Liver (tissue), 9 donors: Measurements from ENCODE around the gene KRTCAP3. TPM values are rescaled to one million over a fixed set of nuclear protein-coding genes. Genes with fewer than 3 reads are reported as not detected.

ENCODE experiments used
- DNase-seq: peaks from one replicate; pipeline ENCODE4 v3.0.0-alpha.2; 2017; ENCODE audit warnings: low spot score
- H3K27ac ChIP-seq, 2 donors: one replicate each; pipeline ENCODE4 v1.7.0; 2013; ENCODE audit warnings: inconsistent platforms in 2 of 2, low read length in 2 of 2, control low read depth in 1 of 2, low read depth in 1 of 2, mild to moderate bottlenecking in 1 of 2
- H3K27me3 ChIP-seq, 4 donors: one replicate each; pipeline versions ENCODE4 v1.6.1 to v1.7.0; 2013; ENCODE audit warnings: low read length in 3 of 4, inconsistent platforms in 1 of 4, mild to moderate bottlenecking in 1 of 4, moderate library complexity in 1 of 4; ENCODE audit not compliant: control insufficient read depth in 4 of 4, insufficient read depth in 4 of 4
- H3K36me3 ChIP-seq, 4 donors: one replicate each; pipeline versions ENCODE4 v1.6.1 to v1.7.0; 2013; ENCODE audit warnings: low read length in 3 of 4, mild to moderate bottlenecking in 3 of 4, low read depth in 1 of 4, moderate library complexity in 1 of 4; ENCODE audit not compliant: control insufficient read depth in 4 of 4, insufficient read depth in 3 of 4
- H3K4me1 ChIP-seq, 4 donors: one replicate each; pipeline versions ENCODE4 v1.6.1 to v1.7.0; 2013; ENCODE audit warnings: low read length in 3 of 4, mild to moderate bottlenecking in 3 of 4, moderate library complexity in 1 of 4; ENCODE audit not compliant: control insufficient read depth in 4 of 4, insufficient read depth in 4 of 4
- H3K4me3 ChIP-seq, 3 donors: one replicate each; pipeline versions ENCODE4 v1.6.1 to v1.7.0; 2013; ENCODE audit warnings: low read length in 3 of 3, control low read depth in 1 of 3, low read depth in 1 of 3, mild to moderate bottlenecking in 1 of 3
- H3K9ac ChIP-seq, 2 donors: one replicate each; pipeline ENCODE4 v1.7.0; 2013; ENCODE audit warnings: low read length in 2 of 2, mild to moderate bottlenecking in 2 of 2, moderate library complexity in 2 of 2, control low read depth in 1 of 2, low read depth in 1 of 2
- H3K9me3 ChIP-seq, 4 donors: one replicate each; pipeline versions ENCODE4 v1.6.1 to v1.7.0; 2013; ENCODE audit warnings: low read length in 3 of 4; ENCODE audit not compliant: control insufficient read depth in 4 of 4
- EGR1 ChIP-seq, 2 donors: IDR thresholded peaks; 2 replicates each; pipeline ENCODE4 v1.6.1; 2016 to 2018; ENCODE audit warnings: antibody characterized with exemption in 2 of 2, low read depth in 2 of 2
- FOXA1 ChIP-seq: IDR thresholded peaks from 2 replicates; pipeline ENCODE4 v1.6.1; 2016; ENCODE audit warnings: antibody characterized with exemption
- FOXA2 ChIP-seq: IDR thresholded peaks from 2 replicates; pipeline ENCODE4 v1.6.1; 2016; ENCODE audit warnings: antibody characterized with exemption
- GABPA ChIP-seq, 2 donors: IDR thresholded peaks in 1 of 2; conservative IDR thresholded peaks in 1 of 2; 2 replicates each; pipeline ENCODE4 v1.6.1; 2016; ENCODE audit warnings: antibody characterized with exemption in 2 of 2, mild to moderate bottlenecking in 1 of 2, moderate library complexity in 1 of 2
- HNF4A ChIP-seq, 2 donors: conservative IDR thresholded peaks; 2 replicates each; pipeline ENCODE4 v1.6.1; 2016; ENCODE audit warnings: antibody characterized with exemption in 2 of 2, mild to moderate bottlenecking in 2 of 2
- HNF4G ChIP-seq: IDR thresholded peaks from 2 replicates; pipeline ENCODE4 v1.6.1; 2016; ENCODE audit warnings: antibody characterized with exemption
- JUND ChIP-seq, 2 donors: IDR thresholded peaks; 2 replicates each; pipeline ENCODE4 v1.6.1; 2016; ENCODE audit warnings: antibody characterized with exemption in 2 of 2
- NR2F2 ChIP-seq: IDR thresholded peaks from 2 replicates; pipeline ENCODE4 v1.6.1; 2016; ENCODE audit warnings: antibody characterized with exemption
- RAD21 ChIP-seq, 2 donors: IDR thresholded peaks; 2 replicates each; pipeline ENCODE4 v1.6.1; 2016; ENCODE audit warnings: antibody characterized with exemption in 2 of 2, mild to moderate bottlenecking in 2 of 2
- RXRA ChIP-seq, 2 donors: IDR thresholded peaks; 2 replicates each; pipeline ENCODE4 v1.6.1; 2017 to 2018; ENCODE audit warnings: antibody characterized with exemption in 2 of 2, mild to moderate bottlenecking in 1 of 2
- SP1 ChIP-seq: IDR thresholded peaks from 2 replicates; pipeline ENCODE4 v1.6.1; 2018; ENCODE audit warnings: antibody characterized with exemption, mild to moderate bottlenecking
- TAF1 ChIP-seq: conservative IDR thresholded peaks from 2 replicates; pipeline ENCODE4 v1.6.1; 2016; ENCODE audit warnings: antibody characterized with exemption, mild to moderate bottlenecking
- YY1 ChIP-seq: IDR thresholded peaks from 2 replicates; pipeline ENCODE4 v1.6.1; 2016; ENCODE audit warnings: antibody characterized with exemption, mild to moderate bottlenecking
- WGBS: extraction: QIAGEN DNeasy Blood & Tissue Kit; methylation state at CpG from one replicate; pipeline ENCODE4 v1.1.7; 2013; 5-methylcytosine and 5-hydroxymethylcytosine counted together
- polyA plus RNA-seq, 2 donors: library from polyadenylated mRNA; stranded (reverse) in 1 of 2; unstranded in 1 of 2; fragments of 200-250 nt in 1 of 2; fragments of >200 nt in 1 of 2; fragmentation: Nextera tagmentation in 1 of 2; extraction: Ambion mirVana in 1 of 2; gene quantifications; one replicate each; pipeline versions ENCODE4 v1.2.1 to v1.2.3, GENCODE V29; 2013 to 2015
- total RNA-seq, 2 donors: library from RNA; depleted of rRNA; stranded (reverse); fragments of >200 nt; gene quantifications; one replicate each; pipeline ENCODE4 v1.2.3, GENCODE V29; 2014
- TF ChIP-seq, protein P1 (sequence below): IDR thresholded peaks from 2 replicates; pipeline ENCODE4 v1.6.1; 2016; ENCODE audit warnings: antibody characterized with exemption
- TF ChIP-seq, protein P2 (sequence below): IDR thresholded peaks from 2 replicates; pipeline ENCODE4 v1.6.1; 2016; ENCODE audit warnings: antibody characterized with exemption
- TF ChIP-seq, protein P3 (sequence below): IDR thresholded peaks from 2 replicates; pipeline ENCODE4 v1.6.1; 2016; ENCODE audit warnings: antibody characterized with exemption, mild to moderate bottlenecking
- TF ChIP-seq, protein P4 (sequence below): IDR thresholded peaks from 2 replicates; pipeline ENCODE4 v1.6.1; 2016; ENCODE audit warnings: antibody characterized with exemption
- TF ChIP-seq, protein P5 (sequence below): fragments of 150-350 bp; IDR thresholded peaks from 2 replicates; pipeline ENCODE4 v1.5.1; 2017; ENCODE audit warnings: improper control_type of control experiment, low read depth, low read length; ENCODE audit not compliant: missing input control
- donor health status: healthy.
- donor health status: healthy.
- donor health status: healthy.
- donor health status: healthy.
- donor health status: healthy.

Gene KRTCAP3
- total and polyA plus RNA-seq, 4 donors: 1.8 to 12.7 (median 4.7) TPM

DNA sequence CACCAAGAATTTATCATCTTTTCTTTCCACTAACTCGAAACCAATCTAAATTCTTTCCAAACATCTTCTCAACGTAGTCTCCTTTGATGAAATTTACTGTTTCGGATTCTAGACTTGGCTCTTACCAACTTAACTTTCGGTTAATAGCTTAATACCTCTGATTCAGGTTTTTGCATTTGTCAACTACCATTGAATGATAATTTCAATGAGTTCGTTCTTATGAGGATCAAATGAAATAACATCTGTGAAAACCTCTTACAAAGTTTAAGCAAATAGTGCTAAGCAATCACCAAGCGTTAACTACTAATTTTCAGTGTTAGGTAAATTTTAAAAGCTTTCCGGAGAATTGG lies 14.3 kb upstream of the KRTCAP3 start:
- H3K9ac ChIP-seq: peak overlapping the region; percentile 71 to 84
- peaks cover 0 to under 1% (median 0%) of the 10 kb centered on the region in 4 donors for H3K36me3 ChIP-seq
- H3K27me3 ChIP-seq: no peaks in the 10 kb centered on the region
- no peak for DNase-seq
- WGBS: 20% methylated on average over 7 of the region's 7 CpGs
- peak overlapping the region; percentile 73 to 97 (median 90) for H3K4me3 ChIP-seq
- H3K9me3 ChIP-seq: no peaks in the 10 kb centered on the region
- H3K4me1 ChIP-seq: peaks cover 3 to 23% (median 15%) of the 10 kb centered on the region in 4 donors
- TF ChIP-seq, protein P1, sequence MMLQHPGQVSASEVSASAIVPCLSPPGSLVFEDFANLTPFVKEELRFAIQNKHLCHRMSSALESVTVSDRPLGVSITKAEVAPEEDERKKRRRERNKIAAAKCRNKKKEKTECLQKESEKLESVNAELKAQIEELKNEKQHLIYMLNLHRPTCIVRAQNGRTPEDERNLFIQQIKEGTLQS: peak; percentile 4
- no peak for TF ChIP-seq RAD21 (IDR thresholded peaks at IDR 0.05)
- H3K27ac ChIP-seq: peak overlapping the region; percentile 97 to 98

DNA sequence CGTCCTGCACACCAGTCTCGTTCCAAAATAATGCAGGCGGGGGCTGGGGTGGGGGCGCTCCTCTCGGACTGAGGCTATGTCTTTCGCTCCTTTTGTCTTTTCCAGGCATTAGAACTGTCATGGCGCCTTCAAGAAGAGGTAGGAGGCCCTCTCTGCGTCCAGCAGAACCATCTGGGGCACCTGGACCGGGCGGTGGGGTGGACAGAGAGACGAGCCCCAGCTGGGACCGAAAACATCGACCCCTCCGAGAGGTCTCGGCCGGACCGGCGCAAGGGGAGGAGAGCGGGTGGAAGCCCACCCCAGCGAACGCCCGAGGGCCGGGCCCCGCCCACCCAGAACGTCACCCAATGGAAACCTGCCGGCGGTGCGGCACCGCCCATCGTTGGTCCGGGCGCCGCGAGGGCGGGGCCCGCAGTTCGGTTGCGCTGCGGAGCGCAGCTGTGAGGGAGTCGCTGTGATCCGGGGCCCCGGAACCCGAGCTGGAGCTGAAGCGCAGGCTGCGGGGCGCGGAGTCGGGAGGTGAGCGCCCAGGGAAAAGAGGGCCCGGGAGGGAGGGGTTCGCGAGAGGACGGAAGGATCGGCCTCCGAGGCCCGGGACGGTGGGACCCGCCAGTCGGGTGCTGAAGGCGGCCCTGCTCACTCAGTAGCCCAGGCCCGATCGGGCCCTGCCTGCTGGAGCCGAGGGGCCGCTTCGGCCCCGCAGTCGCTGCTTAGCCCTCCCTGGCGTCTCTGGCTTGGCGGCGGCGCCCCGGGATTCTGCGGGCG lies 13.8 kb upstream of the KRTCAP3 start, which contains the start of gene NRBP1:
Gene NRBP1, plus strand, starts transcription at position 419 of the 765 bp plus-strand sequence. CDS start 4,643 bp downstream, outside the sequence.
- Histone ChIP-seq H3K4me1 (peaks cover 3 to 23% (median 15%) of the 10 kb centered on the region in 4 donors), H3K27me3 (no peaks in the 10 kb centered on the region), H3K36me3 (peaks cover 0 to 6% (median 2%) of the 10 kb centered on the region in 4 donors), H3K9ac (peak within 1 kb of the TSS; percentile 85 to 92), H3K9me3 (no peaks in the 10 kb centered on the region), H3K4me3 (peak within 1 kb of the TSS; percentile 73 to 97 (median 91)), H3K27ac (peak within 1 kb of the TSS; percentile 97 to 98)
- peak; percentile 75 for TF ChIP-seq TAF1
- TF ChIP-seq, protein P2, sequence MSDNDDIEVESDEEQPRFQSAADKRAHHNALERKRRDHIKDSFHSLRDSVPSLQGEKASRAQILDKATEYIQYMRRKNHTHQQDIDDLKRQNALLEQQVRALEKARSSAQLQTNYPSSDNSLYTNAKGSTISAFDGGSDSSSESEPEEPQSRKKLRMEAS: no peak
- no peak for TF ChIP-seq RXRA (IDR thresholded peaks at IDR 0.05)
- no peak for TF ChIP-seq JUND (IDR thresholded peaks at IDR 0.05)
- TF ChIP-seq FOXA2: no peak
- TF ChIP-seq, protein P3, sequence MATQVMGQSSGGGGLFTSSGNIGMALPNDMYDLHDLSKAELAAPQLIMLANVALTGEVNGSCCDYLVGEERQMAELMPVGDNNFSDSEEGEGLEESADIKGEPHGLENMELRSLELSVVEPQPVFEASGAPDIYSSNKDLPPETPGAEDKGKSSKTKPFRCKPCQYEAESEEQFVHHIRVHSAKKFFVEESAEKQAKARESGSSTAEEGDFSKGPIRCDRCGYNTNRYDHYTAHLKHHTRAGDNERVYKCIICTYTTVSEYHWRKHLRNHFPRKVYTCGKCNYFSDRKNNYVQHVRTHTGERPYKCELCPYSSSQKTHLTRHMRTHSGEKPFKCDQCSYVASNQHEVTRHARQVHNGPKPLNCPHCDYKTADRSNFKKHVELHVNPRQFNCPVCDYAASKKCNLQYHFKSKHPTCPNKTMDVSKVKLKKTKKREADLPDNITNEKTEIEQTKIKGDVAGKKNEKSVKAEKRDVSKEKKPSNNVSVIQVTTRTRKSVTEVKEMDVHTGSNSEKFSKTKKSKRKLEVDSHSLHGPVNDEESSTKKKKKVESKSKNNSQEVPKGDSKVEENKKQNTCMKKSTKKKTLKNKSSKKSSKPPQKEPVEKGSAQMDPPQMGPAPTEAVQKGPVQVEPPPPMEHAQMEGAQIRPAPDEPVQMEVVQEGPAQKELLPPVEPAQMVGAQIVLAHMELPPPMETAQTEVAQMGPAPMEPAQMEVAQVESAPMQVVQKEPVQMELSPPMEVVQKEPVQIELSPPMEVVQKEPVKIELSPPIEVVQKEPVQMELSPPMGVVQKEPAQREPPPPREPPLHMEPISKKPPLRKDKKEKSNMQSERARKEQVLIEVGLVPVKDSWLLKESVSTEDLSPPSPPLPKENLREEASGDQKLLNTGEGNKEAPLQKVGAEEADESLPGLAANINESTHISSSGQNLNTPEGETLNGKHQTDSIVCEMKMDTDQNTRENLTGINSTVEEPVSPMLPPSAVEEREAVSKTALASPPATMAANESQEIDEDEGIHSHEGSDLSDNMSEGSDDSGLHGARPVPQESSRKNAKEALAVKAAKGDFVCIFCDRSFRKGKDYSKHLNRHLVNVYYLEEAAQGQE: peak; percentile 27
- peak in 1 of 2 donors; percentile 11 for TF ChIP-seq HNF4A (conservative IDR thresholded peaks at IDR 0.05)
- peak; percentile 95 for TF ChIP-seq YY1
- no peak for TF ChIP-seq HNF4G
- TF ChIP-seq RAD21 (IDR thresholded peaks at IDR 0.05): peak in 1 of 2 donors; percentile 26
- TF ChIP-seq, protein P4, sequence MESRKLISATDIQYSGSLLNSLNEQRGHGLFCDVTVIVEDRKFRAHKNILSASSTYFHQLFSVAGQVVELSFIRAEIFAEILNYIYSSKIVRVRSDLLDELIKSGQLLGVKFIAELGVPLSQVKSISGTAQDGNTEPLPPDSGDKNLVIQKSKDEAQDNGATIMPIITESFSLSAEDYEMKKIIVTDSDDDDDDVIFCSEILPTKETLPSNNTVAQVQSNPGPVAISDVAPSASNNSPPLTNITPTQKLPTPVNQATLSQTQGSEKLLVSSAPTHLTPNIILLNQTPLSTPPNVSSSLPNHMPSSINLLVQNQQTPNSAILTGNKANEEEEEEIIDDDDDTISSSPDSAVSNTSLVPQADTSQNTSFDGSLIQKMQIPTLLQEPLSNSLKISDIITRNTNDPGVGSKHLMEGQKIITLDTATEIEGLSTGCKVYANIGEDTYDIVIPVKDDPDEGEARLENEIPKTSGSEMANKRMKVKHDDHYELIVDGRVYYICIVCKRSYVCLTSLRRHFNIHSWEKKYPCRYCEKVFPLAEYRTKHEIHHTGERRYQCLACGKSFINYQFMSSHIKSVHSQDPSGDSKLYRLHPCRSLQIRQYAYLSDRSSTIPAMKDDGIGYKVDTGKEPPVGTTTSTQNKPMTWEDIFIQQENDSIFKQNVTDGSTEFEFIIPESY: no peak
- TF ChIP-seq, protein P1: peak; percentile 4
- peak in 1 of 2 donors; percentile 22 for TF ChIP-seq GABPA (IDR thresholded peaks at IDR 0.05 in 1 of 2, conservative IDR thresholded peaks at IDR 0.05 in 1 of 2)
- no peak for TF ChIP-seq NR2F2
- TF ChIP-seq FOXA1: no peak
- TF ChIP-seq, protein P5, sequence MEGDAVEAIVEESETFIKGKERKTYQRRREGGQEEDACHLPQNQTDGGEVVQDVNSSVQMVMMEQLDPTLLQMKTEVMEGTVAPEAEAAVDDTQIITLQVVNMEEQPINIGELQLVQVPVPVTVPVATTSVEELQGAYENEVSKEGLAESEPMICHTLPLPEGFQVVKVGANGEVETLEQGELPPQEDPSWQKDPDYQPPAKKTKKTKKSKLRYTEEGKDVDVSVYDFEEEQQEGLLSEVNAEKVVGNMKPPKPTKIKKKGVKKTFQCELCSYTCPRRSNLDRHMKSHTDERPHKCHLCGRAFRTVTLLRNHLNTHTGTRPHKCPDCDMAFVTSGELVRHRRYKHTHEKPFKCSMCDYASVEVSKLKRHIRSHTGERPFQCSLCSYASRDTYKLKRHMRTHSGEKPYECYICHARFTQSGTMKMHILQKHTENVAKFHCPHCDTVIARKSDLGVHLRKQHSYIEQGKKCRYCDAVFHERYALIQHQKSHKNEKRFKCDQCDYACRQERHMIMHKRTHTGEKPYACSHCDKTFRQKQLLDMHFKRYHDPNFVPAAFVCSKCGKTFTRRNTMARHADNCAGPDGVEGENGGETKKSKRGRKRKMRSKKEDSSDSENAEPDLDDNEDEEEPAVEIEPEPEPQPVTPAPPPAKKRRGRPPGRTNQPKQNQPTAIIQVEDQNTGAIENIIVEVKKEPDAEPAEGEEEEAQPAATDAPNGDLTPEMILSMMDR: no peak
- no peak for TF ChIP-seq EGR1 (IDR thresholded peaks at IDR 0.05; ENCODE audit: low read depth in 2 of 2)
- peak; percentile 67 for TF ChIP-seq SP1
- peak; percentile 95 for DNase-seq
- under 1% methylated on average over 75 of the region's 75 CpGs for WGBS
